VCaP (cell line): ENCODE results near the gene IQSEC1.

Experiments
- H3K27ac ChIP-seq: fragments of 450-650 bp; 2 replicates; pipeline ENCODE4 v1.5.1; 2017
- CTCF ChIP-seq: fragments of 450-650 bp; conservative IDR thresholded peaks from 2 replicates; pipeline ENCODE4 v1.5.1; 2017; ENCODE audit warnings: mild to moderate bottlenecking, moderate library complexity

IQSEC1 gene

GRCh38 chr3:12922306-12922705 is 150.9 kb downstream of the IQSEC1 start:
- TF ChIP-seq CTCF, result no peak
- H3K27ac ChIP-seq, result no peak overlapping the region

- no peak for TF ChIP-seq CTCF
- H3K27ac ChIP-seq, result no peak overlapping the region
Observed at GRCh38 chr3:12921736-12922135, 151.5 kb downstream of the IQSEC1 start.

GRCh38 chr3:12920967-12921366 is 152.3 kb downstream of the IQSEC1 start:
- no peak overlapping the region for H3K27ac ChIP-seq
- TF ChIP-seq CTCF, result no peak

GRCh38 chr3:12919205-12919604 is 154.0 kb downstream of the IQSEC1 start:
- H3K27ac ChIP-seq, result no peak overlapping the region
- no peak for TF ChIP-seq CTCF

GRCh38 chr3:12918231-12918630 is 155.0 kb downstream of the IQSEC1 start:
- TF ChIP-seq CTCF, result no peak
- H3K27ac ChIP-seq, result no peak overlapping the region

GRCh38 chr3:12916159-12916558 is 157.1 kb downstream of the IQSEC1 start:
- no peak overlapping the region for H3K27ac ChIP-seq
- TF ChIP-seq CTCF, result no peak

- no peak overlapping the region for H3K27ac ChIP-seq
Observed at GRCh38 chr3:12914088-12914487, 159.1 kb downstream of the IQSEC1 start.

More at GRCh38 chr3:12914088-12914487, 159.1 kb downstream of the IQSEC1 start:
- no peak for TF ChIP-seq CTCF
